SKM-1 treated with dmso at 0.1 percent for 144 hours (cell line): ENCODE results near the gene APOC4.

Experiments
- DNase-seq: peaks from one replicate; lab custom pipeline; 2025; ENCODE audit not compliant: unreplicated experiment; lab: John Stamatoyannopoulos, UW

Gene APOC4

GRCh38 chr19:44992336-44993163 is 50.5 kb downstream of the APOC4 start:
- no peak for DNase-seq

- no peak for DNase-seq
Measured at GRCh38 chr19:44993526-44993925, 51.5 kb downstream of the APOC4 start.

- no peak for DNase-seq
Measured at GRCh38 chr19:44993926-44994537, 52.0 kb downstream of the APOC4 start.
